HCT116 (cell line): ENCODE results near the gene SCN7A.

ENCODE experiments used
- CBX3 ChIP-seq: IDR thresholded peaks from 2 replicates; pipeline ENCODE4 v1.6.1; 2012; ENCODE audit warnings: low read depth
- EZH2 ChIP-seq: fragments of 200-600 bp; sonication (generic); IDR thresholded peaks from 2 replicates; pipeline ENCODE4 v1.6.1; 2017; ENCODE audit warnings: antibody characterized with exemption, mixed run types
- FOSL1 ChIP-seq: IDR thresholded peaks from 2 replicates; pipeline ENCODE4 v1.6.1; 2012; ENCODE audit warnings: low read depth
- TF ChIP-seq, protein P1 (sequence below), 3 experiments: fragments of 200-600 bp in 1 of 3; sonication (generic) in 1 of 3; IDR thresholded peaks in 2 of 3; conservative IDR thresholded peaks in 1 of 3; 2 replicates each; pipeline ENCODE4 v1.5.1; 2012 to 2017; ENCODE audit warnings: low read depth in 2 of 3, low read length in 2 of 3, antibody characterized with exemption in 1 of 3, borderline replicate concordance in 1 of 3, control low read depth in 1 of 3, mild to moderate bottlenecking in 1 of 3, mixed read lengths in 1 of 3, mixed run types in 1 of 3, moderate library complexity in 1 of 3; ENCODE audit not compliant: insufficient read depth in 1 of 3
- TF ChIP-seq, protein P2 (sequence below): IDR thresholded peaks from 2 replicates; pipeline ENCODE4 v1.6.1; 2012

DNA sequence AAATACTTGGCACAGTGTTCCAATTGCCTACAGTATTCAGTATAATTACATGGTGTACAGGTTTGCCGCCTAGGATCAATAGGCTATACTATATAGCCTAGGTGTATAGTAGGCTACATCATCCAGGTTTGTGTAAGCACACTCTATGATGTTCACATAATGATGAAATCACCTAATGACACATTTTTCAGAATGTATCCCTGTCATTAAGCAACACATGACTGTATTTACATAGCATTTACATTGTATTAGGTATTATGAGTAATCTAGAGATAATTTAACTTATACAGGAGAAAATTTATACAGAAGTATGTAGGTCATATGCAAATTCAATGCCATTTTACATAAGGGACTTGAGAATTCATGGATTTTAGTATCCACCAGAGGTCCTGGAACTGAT is 35.4 kb downstream of the SCN7A start:
- TF ChIP-seq, protein P1, sequence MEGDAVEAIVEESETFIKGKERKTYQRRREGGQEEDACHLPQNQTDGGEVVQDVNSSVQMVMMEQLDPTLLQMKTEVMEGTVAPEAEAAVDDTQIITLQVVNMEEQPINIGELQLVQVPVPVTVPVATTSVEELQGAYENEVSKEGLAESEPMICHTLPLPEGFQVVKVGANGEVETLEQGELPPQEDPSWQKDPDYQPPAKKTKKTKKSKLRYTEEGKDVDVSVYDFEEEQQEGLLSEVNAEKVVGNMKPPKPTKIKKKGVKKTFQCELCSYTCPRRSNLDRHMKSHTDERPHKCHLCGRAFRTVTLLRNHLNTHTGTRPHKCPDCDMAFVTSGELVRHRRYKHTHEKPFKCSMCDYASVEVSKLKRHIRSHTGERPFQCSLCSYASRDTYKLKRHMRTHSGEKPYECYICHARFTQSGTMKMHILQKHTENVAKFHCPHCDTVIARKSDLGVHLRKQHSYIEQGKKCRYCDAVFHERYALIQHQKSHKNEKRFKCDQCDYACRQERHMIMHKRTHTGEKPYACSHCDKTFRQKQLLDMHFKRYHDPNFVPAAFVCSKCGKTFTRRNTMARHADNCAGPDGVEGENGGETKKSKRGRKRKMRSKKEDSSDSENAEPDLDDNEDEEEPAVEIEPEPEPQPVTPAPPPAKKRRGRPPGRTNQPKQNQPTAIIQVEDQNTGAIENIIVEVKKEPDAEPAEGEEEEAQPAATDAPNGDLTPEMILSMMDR (IDR thresholded peaks at IDR 0.05 in 2 of 3, conservative IDR thresholded peaks at IDR 0.05 in 1 of 3; ENCODE audit: borderline replicate concordance in 1 of 3, insufficient read depth in 1 of 3, low read depth in 2 of 3, low read length in 2 of 3) = no peak
- TF ChIP-seq CBX3 (no peak), FOSL1 (no peak), EZH2 (no peak)
- TF ChIP-seq, protein P2, sequence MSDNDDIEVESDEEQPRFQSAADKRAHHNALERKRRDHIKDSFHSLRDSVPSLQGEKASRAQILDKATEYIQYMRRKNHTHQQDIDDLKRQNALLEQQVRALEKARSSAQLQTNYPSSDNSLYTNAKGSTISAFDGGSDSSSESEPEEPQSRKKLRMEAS = no peak
